Esophagus squamous epithelium (tissue), 4 donors: ENCODE results near the gene GPR42.

Experiments used
- POLR2A ChIP-seq, 4 donors: fragments of 450-650 bp; IDR thresholded peaks; one replicate each; pipeline ENCODE4 v1.6.1; 2017; ENCODE audit warnings: antibody characterized with exemption in 4 of 4, mild to moderate bottlenecking in 4 of 4, moderate library complexity in 3 of 4
- TF ChIP-seq, protein P1 (sequence below), 6 experiments: fragments of 450-650 bp in 4 of 6; fragments of 200-600 bp in 2 of 6; sonication (generic) in 2 of 6; IDR thresholded peaks; one replicate each; pipeline ENCODE4 v1.5.1; 2016 to 2019; ENCODE audit warnings: antibody characterized with exemption in 6 of 6, mild to moderate bottlenecking in 4 of 6, moderate library complexity in 4 of 6

DNA sequence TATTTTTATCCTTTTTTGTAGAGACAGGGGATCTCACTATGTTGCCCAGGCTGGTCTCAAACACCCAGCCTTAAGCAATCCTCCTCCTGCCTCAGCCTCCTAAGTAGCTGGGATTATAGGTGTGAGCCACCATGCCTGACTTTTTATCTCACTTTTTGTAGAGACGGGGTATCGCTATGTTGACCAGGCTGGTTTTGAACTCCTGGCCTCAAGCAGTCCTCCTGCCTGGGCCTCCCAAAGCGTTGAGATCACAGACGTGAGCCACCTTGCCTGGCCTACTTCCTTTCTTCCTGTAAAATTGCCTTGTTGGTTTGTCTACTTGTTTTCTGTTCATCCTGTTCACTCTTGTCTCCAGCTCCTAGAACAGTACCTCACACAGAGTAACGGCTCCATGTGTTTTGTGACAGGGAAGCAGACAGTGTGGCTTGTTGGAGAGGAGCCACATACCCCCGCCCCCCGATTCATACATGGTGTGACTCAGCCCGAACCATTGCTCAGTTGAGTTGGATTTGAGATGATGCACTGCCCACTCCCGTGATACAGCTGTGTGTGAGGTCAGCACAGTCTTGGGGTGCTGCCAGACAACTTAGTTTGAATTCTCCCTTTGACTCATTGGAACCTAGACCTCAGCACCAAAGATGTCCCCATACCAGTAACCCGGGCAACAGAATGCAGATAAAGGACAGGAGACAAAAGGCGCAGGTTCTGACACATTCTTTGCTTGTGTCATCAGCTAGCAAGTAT lies 34.2 kb downstream of the GPR42 start:
- TF ChIP-seq, protein P1, sequence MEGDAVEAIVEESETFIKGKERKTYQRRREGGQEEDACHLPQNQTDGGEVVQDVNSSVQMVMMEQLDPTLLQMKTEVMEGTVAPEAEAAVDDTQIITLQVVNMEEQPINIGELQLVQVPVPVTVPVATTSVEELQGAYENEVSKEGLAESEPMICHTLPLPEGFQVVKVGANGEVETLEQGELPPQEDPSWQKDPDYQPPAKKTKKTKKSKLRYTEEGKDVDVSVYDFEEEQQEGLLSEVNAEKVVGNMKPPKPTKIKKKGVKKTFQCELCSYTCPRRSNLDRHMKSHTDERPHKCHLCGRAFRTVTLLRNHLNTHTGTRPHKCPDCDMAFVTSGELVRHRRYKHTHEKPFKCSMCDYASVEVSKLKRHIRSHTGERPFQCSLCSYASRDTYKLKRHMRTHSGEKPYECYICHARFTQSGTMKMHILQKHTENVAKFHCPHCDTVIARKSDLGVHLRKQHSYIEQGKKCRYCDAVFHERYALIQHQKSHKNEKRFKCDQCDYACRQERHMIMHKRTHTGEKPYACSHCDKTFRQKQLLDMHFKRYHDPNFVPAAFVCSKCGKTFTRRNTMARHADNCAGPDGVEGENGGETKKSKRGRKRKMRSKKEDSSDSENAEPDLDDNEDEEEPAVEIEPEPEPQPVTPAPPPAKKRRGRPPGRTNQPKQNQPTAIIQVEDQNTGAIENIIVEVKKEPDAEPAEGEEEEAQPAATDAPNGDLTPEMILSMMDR (IDR thresholded peaks at IDR 0.05): no peak
- TF ChIP-seq POLR2A (IDR thresholded peaks at IDR 0.05): no peak
